Measurements from ENCODE around the gene PLOD3.

GRCh38 chr7:101159696-101160674 lies 57.4 kb downstream of the PLOD3 start:
- TF ChIP-seq MAX (IDR thresholded peaks at IDR 0.05) (no peak), TAF1 (IDR thresholded peaks at IDR 0.05; ENCODE audit: low read depth) (no peak), CEBPB (IDR thresholded peaks at IDR 0.05) (no peak)
